Kidney tubule cell (primary cell): ENCODE measurements around the gene GOLGA6L7.
"Not testable (repeated sequence)": the region's sequence is repeated elsewhere in the genome, so short reads cannot be mapped to it uniquely, and the experiment has no call there.

Experiments used
- DNase-seq: peaks from one replicate; pipeline ENCODE4 v3.0.0-alpha.2; 2018; ENCODE audit warnings: low spot score

GOLGA6L7 gene

GRCh38 chr15:28848521-28848920, at the start of gene GOLGA6L7:
Gene GOLGA6L7 (minus strand): TSS chr15:28848644. CDS start chr15:28848549, 95 bp downstream.
- DNase-seq: not testable (repeated sequence)

GRCh38 chr15:28897861-28898585, 49.6 kb upstream of the GOLGA6L7 start:
- no peak for DNase-seq

GRCh38 chr15:28896951-28897350, 48.5 kb upstream of the GOLGA6L7 start:
- DNase-seq: peak; percentile 83

GRCh38 chr15:28895566-28895965, 47.1 kb upstream of the GOLGA6L7 start:
- no peak for DNase-seq

GRCh38 chr15:28895146-28895545, 46.7 kb upstream of the GOLGA6L7 start:
- no peak for DNase-seq

GRCh38 chr15:28894631-28895030, 46.2 kb upstream of the GOLGA6L7 start:
- no peak for DNase-seq

- DNase-seq: no peak
These were observed 44.6 kb upstream of the GOLGA6L7 start for GRCh38 chr15:28892789-28893610.

- DNase-seq: no peak
These were observed 43.1 kb upstream of the GOLGA6L7 start for GRCh38 chr15:28891588-28891987.

- no peak for DNase-seq
These were observed 42.5 kb upstream of the GOLGA6L7 start for GRCh38 chr15:28890711-28891495.

- not testable (repeated sequence) for DNase-seq
These were observed 41.8 kb upstream of the GOLGA6L7 start for GRCh38 chr15:28890291-28890690.

GRCh38 chr15:28889871-28890270, 41.4 kb upstream of the GOLGA6L7 start:
- not testable (repeated sequence) for DNase-seq

GRCh38 chr15:28889346-28889745, 40.9 kb upstream of the GOLGA6L7 start:
- DNase-seq: no peak

- DNase-seq: no peak
These were observed 40.5 kb upstream of the GOLGA6L7 start for GRCh38 chr15:28888900-28889299.

GRCh38 chr15:28888302-28888894, 40.0 kb upstream of the GOLGA6L7 start:
- DNase-seq: no peak

- no peak for DNase-seq
These were observed 39.1 kb upstream of the GOLGA6L7 start for GRCh38 chr15:28887339-28888174.

GRCh38 chr15:28886431-28887338, 38.2 kb upstream of the GOLGA6L7 start:
- DNase-seq: no peak

GRCh38 chr15:28885630-28886430, 37.4 kb upstream of the GOLGA6L7 start, which contains the start of gene APBA2:
Gene APBA2 (plus strand): TSS chr15:28885974. CDS start chr15:29053885, 167,911 bp downstream.
- peak; percentile 52 for DNase-seq

GRCh38 chr15:28885128-28885629, 36.7 kb upstream of the GOLGA6L7 start:
- DNase-seq: no peak
